Breast epithelium (tissue), 3 donors: Measurements from ENCODE around the gene PPFIA2.

Source experiments
- POLR2A ChIP-seq: fragments of 450-650 bp; IDR thresholded peaks from one replicate; pipeline ENCODE4 v1.6.1; 2016; ENCODE audit warnings: antibody characterized with exemption, mild to moderate bottlenecking, moderate library complexity
- TF ChIP-seq, protein P1 (sequence below), 3 donors: fragments of 450-650 bp; IDR thresholded peaks; one replicate each; pipeline ENCODE4 v1.5.1; 2016 to 2017; ENCODE audit warnings: antibody characterized with exemption in 3 of 3, mild to moderate bottlenecking in 3 of 3, moderate library complexity in 3 of 3

DNA sequence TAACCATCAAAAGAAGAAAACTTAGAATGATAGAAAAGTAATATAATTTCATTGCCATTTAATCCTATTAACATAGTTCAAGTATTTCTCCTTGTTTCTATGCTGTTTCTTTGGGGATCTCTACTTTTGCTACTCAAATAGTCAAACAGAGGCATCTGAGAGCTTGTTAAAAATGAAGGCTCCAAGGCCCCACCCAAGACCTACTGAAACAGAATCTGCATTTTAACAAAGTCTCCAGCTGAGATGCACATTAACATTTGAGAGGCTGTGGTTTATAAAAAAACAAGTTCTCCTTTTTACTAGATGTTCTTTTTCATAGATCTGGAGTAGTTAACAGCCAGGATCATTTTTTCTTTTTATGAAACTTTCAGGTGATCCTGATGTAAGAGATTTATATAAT lies 31.8 kb downstream of the PPFIA2 start:
- TF ChIP-seq, protein P1, sequence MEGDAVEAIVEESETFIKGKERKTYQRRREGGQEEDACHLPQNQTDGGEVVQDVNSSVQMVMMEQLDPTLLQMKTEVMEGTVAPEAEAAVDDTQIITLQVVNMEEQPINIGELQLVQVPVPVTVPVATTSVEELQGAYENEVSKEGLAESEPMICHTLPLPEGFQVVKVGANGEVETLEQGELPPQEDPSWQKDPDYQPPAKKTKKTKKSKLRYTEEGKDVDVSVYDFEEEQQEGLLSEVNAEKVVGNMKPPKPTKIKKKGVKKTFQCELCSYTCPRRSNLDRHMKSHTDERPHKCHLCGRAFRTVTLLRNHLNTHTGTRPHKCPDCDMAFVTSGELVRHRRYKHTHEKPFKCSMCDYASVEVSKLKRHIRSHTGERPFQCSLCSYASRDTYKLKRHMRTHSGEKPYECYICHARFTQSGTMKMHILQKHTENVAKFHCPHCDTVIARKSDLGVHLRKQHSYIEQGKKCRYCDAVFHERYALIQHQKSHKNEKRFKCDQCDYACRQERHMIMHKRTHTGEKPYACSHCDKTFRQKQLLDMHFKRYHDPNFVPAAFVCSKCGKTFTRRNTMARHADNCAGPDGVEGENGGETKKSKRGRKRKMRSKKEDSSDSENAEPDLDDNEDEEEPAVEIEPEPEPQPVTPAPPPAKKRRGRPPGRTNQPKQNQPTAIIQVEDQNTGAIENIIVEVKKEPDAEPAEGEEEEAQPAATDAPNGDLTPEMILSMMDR (IDR thresholded peaks at IDR 0.05), result no peak
- no peak for TF ChIP-seq POLR2A
